CD4-positive, alpha-beta T cell treated with Interleukin-15 for 1 hour (primary cell): ENCODE data around the gene NTN3.

Experiments used
- DNase-seq: peaks from one replicate; pipeline ENCODE4 v3.0.0-alpha.2; 2020

The NTN3 gene

GRCh38 chr16:2480948-2481347 is 9.9 kb downstream of the NTN3 start:
- DNase-seq, result no peak

GRCh38 chr16:2481676-2482075 is 10.6 kb downstream of the NTN3 start:
- no peak for DNase-seq

- no peak for DNase-seq
Measured at GRCh38 chr16:2482249-2482648, 11.2 kb downstream of the NTN3 start.

GRCh38 chr16:2482708-2483534 is 11.8 kb downstream of the NTN3 start:
- DNase-seq, result no peak

GRCh38 chr16:2483939-2484897 is 13.1 kb downstream of the NTN3 start:
- no peak for DNase-seq

- DNase-seq, result no peak
Measured at GRCh38 chr16:2484898-2485508, 13.9 kb downstream of the NTN3 start.

- no peak for DNase-seq
Measured at GRCh38 chr16:2485811-2486507, 14.9 kb downstream of the NTN3 start.

GRCh38 chr16:2486645-2487516 is 15.8 kb downstream of the NTN3 start:
- peak; percentile 90 for DNase-seq

GRCh38 chr16:2487517-2487842 is 16.4 kb downstream of the NTN3 start:
- DNase-seq, result no peak

- peak; percentile 30 for DNase-seq
Measured at GRCh38 chr16:2487903-2488531, 16.9 kb downstream of the NTN3 start.

GRCh38 chr16:2489581-2489980 is 18.5 kb downstream of the NTN3 start:
- DNase-seq, result no peak

GRCh38 chr16:2490190-2491105 is 19.4 kb downstream of the NTN3 start:
- no peak for DNase-seq

- no peak for DNase-seq
Measured at GRCh38 chr16:2492292-2492691, 21.2 kb downstream of the NTN3 start.

GRCh38 chr16:2493605-2494004 is 22.5 kb downstream of the NTN3 start:
- no peak for DNase-seq

- DNase-seq, result no peak
Measured at GRCh38 chr16:2494616-2495015, 23.5 kb downstream of the NTN3 start.

GRCh38 chr16:2495041-2495440 is 23.9 kb downstream of the NTN3 start:
- DNase-seq, result no peak

- no peak for DNase-seq
Measured at GRCh38 chr16:2496223-2497115, 25.4 kb downstream of the NTN3 start.

- DNase-seq, result no peak
Measured at GRCh38 chr16:2497116-2497630, 26.1 kb downstream of the NTN3 start.
